ENCODE data around the gene CDH8.

GRCh38 chr16:61681124-61681523 is 355.1 kb downstream of the CDH8 start:
- TF ChIP-seq, protein P1, sequence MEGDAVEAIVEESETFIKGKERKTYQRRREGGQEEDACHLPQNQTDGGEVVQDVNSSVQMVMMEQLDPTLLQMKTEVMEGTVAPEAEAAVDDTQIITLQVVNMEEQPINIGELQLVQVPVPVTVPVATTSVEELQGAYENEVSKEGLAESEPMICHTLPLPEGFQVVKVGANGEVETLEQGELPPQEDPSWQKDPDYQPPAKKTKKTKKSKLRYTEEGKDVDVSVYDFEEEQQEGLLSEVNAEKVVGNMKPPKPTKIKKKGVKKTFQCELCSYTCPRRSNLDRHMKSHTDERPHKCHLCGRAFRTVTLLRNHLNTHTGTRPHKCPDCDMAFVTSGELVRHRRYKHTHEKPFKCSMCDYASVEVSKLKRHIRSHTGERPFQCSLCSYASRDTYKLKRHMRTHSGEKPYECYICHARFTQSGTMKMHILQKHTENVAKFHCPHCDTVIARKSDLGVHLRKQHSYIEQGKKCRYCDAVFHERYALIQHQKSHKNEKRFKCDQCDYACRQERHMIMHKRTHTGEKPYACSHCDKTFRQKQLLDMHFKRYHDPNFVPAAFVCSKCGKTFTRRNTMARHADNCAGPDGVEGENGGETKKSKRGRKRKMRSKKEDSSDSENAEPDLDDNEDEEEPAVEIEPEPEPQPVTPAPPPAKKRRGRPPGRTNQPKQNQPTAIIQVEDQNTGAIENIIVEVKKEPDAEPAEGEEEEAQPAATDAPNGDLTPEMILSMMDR (conservative IDR thresholded peaks at IDR 0.05; ENCODE audit: low read length) = no peak
- TF ChIP-seq EZH2phosphoT487 (IDR thresholded peaks at IDR 0.05; ENCODE audit: borderline replicate concordance, low read depth, low read length) = no peak
